Inflammatory macrophage treated with lipopolysaccharide for 1 hour (primary cell): ENCODE results near the gene IL18RAP.

Experiments
- DNase-seq, 2 donors: peaks; one replicate each; pipeline ENCODE4 v3.0.0-alpha.2; 2020 to 2022

The IL18RAP gene, protein sequence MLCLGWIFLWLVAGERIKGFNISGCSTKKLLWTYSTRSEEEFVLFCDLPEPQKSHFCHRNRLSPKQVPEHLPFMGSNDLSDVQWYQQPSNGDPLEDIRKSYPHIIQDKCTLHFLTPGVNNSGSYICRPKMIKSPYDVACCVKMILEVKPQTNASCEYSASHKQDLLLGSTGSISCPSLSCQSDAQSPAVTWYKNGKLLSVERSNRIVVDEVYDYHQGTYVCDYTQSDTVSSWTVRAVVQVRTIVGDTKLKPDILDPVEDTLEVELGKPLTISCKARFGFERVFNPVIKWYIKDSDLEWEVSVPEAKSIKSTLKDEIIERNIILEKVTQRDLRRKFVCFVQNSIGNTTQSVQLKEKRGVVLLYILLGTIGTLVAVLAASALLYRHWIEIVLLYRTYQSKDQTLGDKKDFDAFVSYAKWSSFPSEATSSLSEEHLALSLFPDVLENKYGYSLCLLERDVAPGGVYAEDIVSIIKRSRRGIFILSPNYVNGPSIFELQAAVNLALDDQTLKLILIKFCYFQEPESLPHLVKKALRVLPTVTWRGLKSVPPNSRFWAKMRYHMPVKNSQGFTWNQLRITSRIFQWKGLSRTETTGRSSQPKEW

DNA sequence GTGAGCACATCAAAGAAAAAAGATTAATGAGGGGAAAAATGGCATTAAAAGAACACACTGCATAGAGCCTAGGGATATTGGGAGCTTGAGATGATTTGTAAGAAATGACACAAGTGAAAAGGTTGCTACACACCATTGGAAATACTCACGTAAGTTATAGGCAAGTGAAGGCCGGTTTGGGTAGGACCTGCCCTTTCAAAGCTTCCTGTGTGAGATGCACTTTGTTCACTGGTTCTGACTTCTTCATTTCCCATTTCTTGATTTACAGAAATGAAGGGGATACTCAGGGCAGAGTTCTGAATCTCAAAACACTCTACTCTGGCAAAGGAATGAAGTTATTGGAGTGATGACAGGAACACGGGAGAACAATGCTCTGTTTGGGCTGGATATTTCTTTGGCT, at the start of gene IL18RAP:
IL18RAP (plus strand) TSS at position 251 of the 400 bp plus-strand sequence; CDS start at position 369, 118 bp downstream.
- DNase-seq: no peak

DNA sequence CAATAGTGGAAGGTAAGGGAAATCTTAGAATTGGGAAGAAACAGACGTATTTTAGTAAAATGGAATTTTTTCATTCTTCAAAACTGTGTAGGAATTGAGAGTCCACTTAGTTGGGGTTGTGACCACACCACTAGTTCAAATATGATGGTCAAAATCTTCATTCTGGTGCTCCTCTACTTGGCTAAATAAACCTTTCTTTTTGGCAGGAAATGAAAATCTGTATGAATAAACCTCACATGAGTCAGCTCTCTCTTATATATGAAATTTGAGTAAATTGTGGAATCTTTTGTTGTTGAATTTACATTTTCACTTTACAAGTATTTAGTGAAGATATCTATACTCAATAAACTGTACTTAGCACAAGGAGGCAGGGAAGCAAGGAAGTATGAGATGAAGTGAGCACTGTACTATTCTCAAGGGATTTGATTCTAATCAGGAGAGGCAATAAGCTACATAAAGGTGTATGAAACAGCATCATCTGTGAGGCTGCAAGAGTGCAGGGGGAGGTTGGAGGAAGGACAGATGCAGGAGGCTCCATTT, 46.8 kb upstream of the IL18RAP start:
- DNase-seq: no peak

- no peak for DNase-seq
Observed at GRCh38 chr2:102383722-102384121, 39.2 kb upstream of the IL18RAP start.

GRCh38 chr2:102385522-102385921, 37.4 kb upstream of the IL18RAP start:
- no peak for DNase-seq

GRCh38 chr2:102386004-102386403, 37.0 kb upstream of the IL18RAP start:
- DNase-seq: no peak

DNA sequence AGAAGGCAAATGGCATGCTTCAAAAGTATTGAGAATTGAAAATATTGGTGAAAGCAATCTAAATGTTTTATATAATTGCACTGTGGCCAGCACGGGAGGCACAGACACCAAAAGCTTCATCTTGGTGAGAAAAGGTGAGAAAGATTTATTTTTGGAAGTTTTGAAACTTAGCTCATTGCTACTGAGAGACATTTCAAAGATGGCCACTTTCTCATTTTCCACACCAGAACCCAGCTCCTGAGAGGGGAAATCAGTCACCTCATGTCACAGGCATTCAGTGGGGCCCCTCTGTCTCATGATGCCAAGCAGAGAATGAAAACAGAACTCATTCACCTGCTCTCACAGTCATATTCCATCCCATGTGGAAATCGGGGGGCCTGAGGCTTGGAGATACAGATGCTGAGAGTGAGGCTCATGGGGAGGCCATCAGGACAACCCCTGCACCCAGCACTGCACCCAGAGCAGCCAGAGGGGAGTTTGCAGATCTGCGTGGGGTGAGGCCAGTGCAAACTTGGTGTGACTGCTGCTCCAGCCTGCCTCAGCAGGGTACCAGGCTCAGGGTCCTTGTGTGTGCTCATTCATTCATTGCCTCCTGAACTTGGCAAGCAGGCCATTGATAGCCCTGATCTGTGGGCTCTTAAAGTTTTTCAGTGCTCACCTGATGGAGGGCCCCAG, 36.0 kb upstream of the IL18RAP start:
- DNase-seq: no peak

GRCh38 chr2:102387763-102388546, 35.0 kb upstream of the IL18RAP start:
- DNase-seq: no peak

- no peak for DNase-seq
Observed at GRCh38 chr2:102391565-102391964, 31.4 kb upstream of the IL18RAP start.

DNA sequence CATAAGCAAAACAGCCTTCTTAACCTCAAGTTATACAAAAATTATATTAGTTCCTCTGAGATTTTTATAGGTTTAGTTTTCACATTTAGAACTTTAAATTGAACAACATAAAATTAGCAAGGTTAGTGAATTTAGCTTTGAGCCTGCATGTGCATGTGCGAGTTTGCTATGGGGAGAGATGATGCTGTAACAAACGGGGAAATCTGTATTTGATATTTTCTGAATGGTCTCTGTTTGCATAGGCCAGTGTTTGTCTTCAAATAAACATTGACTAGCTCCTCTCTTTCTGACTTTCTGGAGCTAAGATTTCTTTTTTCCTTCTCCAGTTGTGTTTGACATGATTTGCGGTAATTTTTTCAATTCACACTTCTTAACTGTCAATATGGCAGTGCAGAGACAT, 30.9 kb upstream of the IL18RAP start:
- no peak for DNase-seq

DNA sequence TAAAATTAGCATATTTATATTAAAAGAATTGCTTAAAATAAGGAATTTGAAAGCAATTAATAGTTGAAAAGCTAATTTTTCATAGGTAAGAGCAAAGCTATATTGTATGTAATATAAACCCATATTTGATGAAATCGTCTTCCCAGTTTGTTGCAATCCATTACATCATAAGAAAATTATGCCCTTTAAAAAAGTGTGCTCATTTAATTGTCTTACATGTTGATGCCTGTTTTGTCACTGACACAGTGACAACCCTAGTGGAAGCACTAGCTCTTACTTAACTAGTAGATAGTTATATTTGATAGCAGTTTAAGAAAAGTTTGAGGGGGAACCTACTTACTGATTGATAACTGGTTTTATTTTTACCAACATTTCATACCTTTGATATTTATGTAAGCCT, 30.0 kb upstream of the IL18RAP start:
- DNase-seq: no peak

GRCh38 chr2:102396012-102396411, 26.9 kb upstream of the IL18RAP start:
- DNase-seq: no peak

- DNase-seq: no peak
Observed at GRCh38 chr2:102397209-102397608, 25.8 kb upstream of the IL18RAP start.

- no peak for DNase-seq
Observed at GRCh38 chr2:102399499-102400141, 23.3 kb upstream of the IL18RAP start.

DNA sequence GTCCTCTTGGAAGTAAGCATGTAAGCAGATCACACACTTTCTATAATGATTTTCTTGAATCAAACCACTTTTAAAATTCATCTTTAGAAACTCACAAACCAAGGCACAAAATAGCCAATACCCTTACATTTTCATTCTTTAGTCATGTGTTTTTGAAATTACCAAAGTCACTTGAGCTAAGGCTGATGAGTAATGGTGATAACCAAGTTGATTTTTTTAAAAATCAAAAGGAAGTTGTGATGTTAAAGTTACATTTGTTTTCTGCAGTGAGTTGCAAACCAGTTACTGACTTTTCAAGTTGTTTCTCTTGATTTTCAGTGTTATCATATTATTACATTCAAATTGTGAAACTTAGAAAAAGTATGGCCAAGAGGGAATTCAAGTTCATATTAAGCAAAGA, 21.5 kb upstream of the IL18RAP start:
- DNase-seq: peak; percentile 23 to 35

GRCh38 chr2:102401865-102402264, 21.1 kb upstream of the IL18RAP start:
- DNase-seq: no peak

DNA sequence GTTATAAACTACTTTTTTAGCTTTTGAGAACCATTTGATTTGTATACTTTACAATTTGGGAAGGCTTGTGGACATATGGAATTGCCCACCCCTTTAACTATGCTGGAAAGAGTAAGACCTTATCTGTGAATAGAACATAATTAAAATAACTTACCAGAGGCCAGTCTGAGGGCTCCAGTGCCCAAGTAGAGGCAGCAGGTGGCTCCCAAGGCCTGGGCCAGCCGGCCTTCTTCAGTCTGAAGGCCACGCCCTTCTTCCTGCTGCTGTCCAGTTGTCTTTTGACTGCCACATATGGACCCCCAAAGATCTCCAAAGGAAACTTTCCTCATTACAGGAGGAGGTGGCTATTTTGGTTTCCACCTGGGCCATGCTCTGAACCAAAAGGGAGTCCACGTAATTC, 12.0 kb upstream of the IL18RAP start:
- no peak for DNase-seq

- DNase-seq: no peak
Observed at GRCh38 chr2:102412199-102412598, 10.8 kb upstream of the IL18RAP start.

GRCh38 chr2:102417946-102418345, 5.0 kb upstream of the IL18RAP start:
- no peak for DNase-seq

GRCh38 chr2:102418421-102418961, 4.5 kb upstream of the IL18RAP start:
- DNase-seq: peak; percentile 30 to 59

GRCh38 chr2:102420290-102420689, 2.7 kb upstream of the IL18RAP start:
- DNase-seq: no peak

GRCh38 chr2:102421890-102422759, 835 bp upstream of the IL18RAP start:
- DNase-seq: no peak
